Osteoblast (primary cell): ENCODE results near the gene OAT. TPM values are rescaled to one million over a fixed set of nuclear protein-coding genes. Genes with fewer than 3 reads are reported as not detected.
A peak's percentile ranks its signal among the peaks of the same experiment; 100 is the strongest.
"Not testable (repeated sequence)": the region's sequence is repeated elsewhere in the genome, so short reads cannot be mapped to it uniquely, and the experiment has no call there.

Experiments used
- DNase-seq: peaks from one replicate; pipeline ENCODE4 v3.0.0; 2011; ENCODE audit warnings: low spot score, mixed read lengths; ENCODE audit not compliant: insufficient read length; ENCODE audit errors: missing footprints
- H2AFZ ChIP-seq: 2 replicates; pipeline ENCODE4 v1.6.0; 2011; ENCODE audit warnings: mild to moderate bottlenecking, low read length
- H3K27ac ChIP-seq: 2 replicates; pipeline ENCODE4 v1.5.1; 2011; ENCODE audit warnings: mild to moderate bottlenecking, low read depth, low read length, moderate library complexity
- H3K27me3 ChIP-seq: 2 replicates; pipeline ENCODE4 v1.6.0; 2012; ENCODE audit warnings: mild to moderate bottlenecking, control low read depth, inconsistent platforms, low read length, moderate library complexity; ENCODE audit not compliant: insufficient read depth
- H3K36me3 ChIP-seq: 2 replicates; pipeline ENCODE4 v1.5.1; 2011; ENCODE audit warnings: mild to moderate bottlenecking, low read length, control low read depth, moderate library complexity; ENCODE audit not compliant: insufficient read depth
- H3K4me1 ChIP-seq: 2 replicates; pipeline ENCODE4 v1.5.1; 2011; ENCODE audit warnings: mild to moderate bottlenecking, low read length, control low read depth, moderate library complexity; ENCODE audit not compliant: insufficient read depth
- H3K4me2 ChIP-seq: 2 replicates; pipeline ENCODE4 v1.6.0; 2011; ENCODE audit warnings: mild to moderate bottlenecking, low read length; ENCODE audit not compliant: insufficient read depth
- H3K4me3 ChIP-seq: fragments of 200-600 bp; sonication (generic); 3 replicates; pipeline ENCODE4 v1.5.1; 2012; ENCODE audit warnings: mild to moderate bottlenecking, low read length, inconsistent platforms; ENCODE audit not compliant: insufficient read depth
- H3K79me2 ChIP-seq: 2 replicates; pipeline ENCODE4 v1.6.0; 2012; ENCODE audit warnings: mild to moderate bottlenecking, low read length, control low read depth, inconsistent platforms; ENCODE audit not compliant: insufficient read depth
- H3K9me3 ChIP-seq: 2 replicates; pipeline ENCODE4 v1.5.1; 2011; ENCODE audit warnings: low read depth, low read length, control low read depth
- H4K20me1 ChIP-seq: 2 replicates; pipeline ENCODE4 v1.6.0; 2012; ENCODE audit warnings: mild to moderate bottlenecking, low read length, control low read depth; ENCODE audit not compliant: insufficient read depth
- total RNA-seq: library from RNA; depleted of rRNA; stranded (reverse); fragments of >200 nt; gene quantifications from 2 replicates; pipeline ENCODE4 v1.2.3, GENCODE V29; 2012
- TF ChIP-seq, protein P1 (sequence below): IDR thresholded peaks from 2 replicates; pipeline ENCODE4 v1.5.1; 2011; ENCODE audit warnings: mild to moderate bottlenecking, low read depth, low read length, moderate library complexity; ENCODE audit errors: extremely low read depth

The OAT gene
- total RNA-seq, 1 donor, result 202 TPM

DNA sequence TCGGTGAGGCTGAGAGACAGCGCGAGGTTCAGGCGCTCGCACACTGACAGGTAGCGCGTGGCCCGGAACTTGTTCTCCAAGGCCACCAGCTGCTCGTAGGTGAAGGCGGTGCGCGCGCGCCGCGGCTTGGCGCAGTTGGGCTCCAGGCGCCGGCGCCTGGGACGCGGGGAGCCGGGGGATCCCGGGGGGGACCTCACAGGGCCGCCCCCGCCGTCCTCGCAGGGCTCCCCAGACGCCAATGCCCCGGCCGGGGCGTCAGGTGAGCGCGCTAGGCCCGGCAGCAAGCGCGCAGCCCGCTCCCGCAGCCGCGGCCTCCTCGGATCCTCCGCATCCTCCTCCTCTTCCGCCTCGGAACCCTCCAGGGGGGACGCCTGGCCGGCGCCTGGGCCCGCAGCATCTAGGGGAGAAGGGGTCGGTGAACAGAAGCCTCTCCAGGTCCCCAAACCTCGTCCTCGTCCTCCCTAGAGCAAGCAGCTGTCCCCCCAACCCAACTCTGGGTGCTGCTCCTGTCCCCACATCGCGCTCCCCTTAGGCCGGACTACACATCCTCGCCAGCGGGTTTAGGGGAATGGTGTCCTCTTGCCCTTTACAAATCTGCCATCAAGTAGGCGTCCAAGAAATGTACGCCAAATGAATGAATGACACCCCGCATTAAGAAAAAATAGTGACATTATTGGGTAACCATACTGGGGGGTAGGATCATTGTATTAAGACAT is 29.2 kb upstream of the OAT start:
- Histone ChIP-seq H3K4me2 (no peak overlapping the region), H3K9me3 (no peaks in the 10 kb centered on the region), H3K27me3 (peaks cover 78% of the 10 kb centered on the region), H3K27ac (no peak overlapping the region), H3K36me3 (no peaks in the 10 kb centered on the region), H3K79me2 (no peaks in the 10 kb centered on the region), H3K4me1 (no peaks in the 10 kb centered on the region), H2AFZ (no peak overlapping the region), H4K20me1 (no peaks in the 10 kb centered on the region), H3K4me3 (no peak overlapping the region)
- TF ChIP-seq, protein P1, sequence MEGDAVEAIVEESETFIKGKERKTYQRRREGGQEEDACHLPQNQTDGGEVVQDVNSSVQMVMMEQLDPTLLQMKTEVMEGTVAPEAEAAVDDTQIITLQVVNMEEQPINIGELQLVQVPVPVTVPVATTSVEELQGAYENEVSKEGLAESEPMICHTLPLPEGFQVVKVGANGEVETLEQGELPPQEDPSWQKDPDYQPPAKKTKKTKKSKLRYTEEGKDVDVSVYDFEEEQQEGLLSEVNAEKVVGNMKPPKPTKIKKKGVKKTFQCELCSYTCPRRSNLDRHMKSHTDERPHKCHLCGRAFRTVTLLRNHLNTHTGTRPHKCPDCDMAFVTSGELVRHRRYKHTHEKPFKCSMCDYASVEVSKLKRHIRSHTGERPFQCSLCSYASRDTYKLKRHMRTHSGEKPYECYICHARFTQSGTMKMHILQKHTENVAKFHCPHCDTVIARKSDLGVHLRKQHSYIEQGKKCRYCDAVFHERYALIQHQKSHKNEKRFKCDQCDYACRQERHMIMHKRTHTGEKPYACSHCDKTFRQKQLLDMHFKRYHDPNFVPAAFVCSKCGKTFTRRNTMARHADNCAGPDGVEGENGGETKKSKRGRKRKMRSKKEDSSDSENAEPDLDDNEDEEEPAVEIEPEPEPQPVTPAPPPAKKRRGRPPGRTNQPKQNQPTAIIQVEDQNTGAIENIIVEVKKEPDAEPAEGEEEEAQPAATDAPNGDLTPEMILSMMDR, result no peak
- peak; percentile 82 for DNase-seq

DNA sequence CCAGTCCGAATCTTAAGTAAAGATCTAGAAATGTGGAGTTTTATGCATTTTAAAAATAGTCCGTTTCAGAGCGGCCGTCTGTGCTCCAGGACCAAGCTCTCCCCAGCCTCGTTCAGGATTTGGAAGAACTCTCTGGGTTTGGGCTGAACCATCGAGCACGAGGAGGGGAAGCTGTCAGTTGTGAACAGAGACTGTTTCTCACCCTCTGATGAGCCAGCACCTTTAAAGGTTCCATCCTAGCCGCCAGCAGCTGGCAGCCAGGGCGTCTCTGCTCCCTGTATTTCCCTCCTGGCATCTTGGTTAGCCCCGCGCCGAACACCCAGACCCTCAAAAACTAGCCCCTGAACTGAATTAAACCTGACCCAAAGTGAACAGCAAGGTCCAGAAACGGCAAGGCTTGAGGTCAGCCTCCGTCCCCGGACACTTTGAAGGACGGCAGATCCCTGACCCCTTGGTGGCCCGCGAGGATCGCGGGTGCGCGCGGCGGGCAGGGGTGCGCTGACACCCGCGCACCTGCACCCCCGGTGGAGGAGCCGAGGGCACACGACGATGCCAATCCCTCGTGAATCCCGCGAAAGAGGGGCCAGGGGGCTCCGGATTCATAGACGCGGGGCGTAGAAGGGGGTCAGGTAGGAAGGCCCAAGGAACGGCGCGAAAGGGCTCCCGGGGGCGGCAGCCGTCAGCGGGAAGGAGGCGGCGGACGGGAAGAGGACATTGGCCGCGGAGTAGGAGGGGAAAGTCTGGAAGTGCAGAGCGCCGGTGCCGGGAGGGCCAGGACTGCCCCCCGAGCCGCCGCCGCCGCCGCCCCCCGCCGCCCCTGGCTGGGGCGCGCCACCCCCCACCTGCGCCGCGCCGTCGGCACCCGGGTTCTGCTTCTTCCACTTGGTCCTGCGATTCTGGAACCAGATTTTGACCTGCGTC is 28.4 kb upstream of the OAT start:
- no peaks in the 10 kb centered on the region for H4K20me1 ChIP-seq
- no peaks in the 10 kb centered on the region for H3K79me2 ChIP-seq
- no peak overlapping the region for H2AFZ ChIP-seq
- peak; percentile 58 for DNase-seq
- H3K27ac ChIP-seq, result no peak overlapping the region
- H3K36me3 ChIP-seq, result no peaks in the 10 kb centered on the region
- no peak overlapping the region for H3K4me2 ChIP-seq
- H3K27me3 ChIP-seq, result peaks cover 71% of the 10 kb centered on the region
- H3K4me3 ChIP-seq, result no peak overlapping the region
- H3K4me1 ChIP-seq, result no peaks in the 10 kb centered on the region
- no peaks in the 10 kb centered on the region for H3K9me3 ChIP-seq
- TF ChIP-seq, protein P1, result no peak

DNA sequence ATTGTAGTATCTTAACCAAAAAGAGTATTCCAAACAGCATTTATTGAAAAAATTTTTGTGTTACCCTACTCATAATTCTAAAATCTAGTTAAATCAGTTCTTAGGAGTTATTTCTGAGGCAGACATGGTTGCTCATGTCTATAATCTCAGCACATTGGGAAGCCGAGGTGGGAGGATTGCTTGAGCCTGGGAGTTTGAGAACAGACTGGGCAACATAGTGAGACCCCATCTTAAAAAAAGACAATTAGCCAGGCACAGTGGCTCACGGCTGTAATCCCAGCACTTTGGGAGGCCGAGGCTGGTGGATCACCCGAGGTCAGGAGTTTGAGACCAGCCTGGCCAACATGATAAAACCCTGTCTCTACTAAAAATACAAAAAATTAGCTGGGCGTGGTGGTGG is 23.0 kb upstream of the OAT start:
- H3K4me3 ChIP-seq, H2AFZ ChIP-seq, H3K4me2 ChIP-seq, H3K9me3 ChIP-seq, H3K36me3 ChIP-seq, DNase-seq, H4K20me1 ChIP-seq, H3K4me1 ChIP-seq, H3K79me2 ChIP-seq, H3K27ac ChIP-seq: not testable (repeated sequence)
- H3K27me3 ChIP-seq, result peaks cover 19% of the 10 kb centered on the region

DNA sequence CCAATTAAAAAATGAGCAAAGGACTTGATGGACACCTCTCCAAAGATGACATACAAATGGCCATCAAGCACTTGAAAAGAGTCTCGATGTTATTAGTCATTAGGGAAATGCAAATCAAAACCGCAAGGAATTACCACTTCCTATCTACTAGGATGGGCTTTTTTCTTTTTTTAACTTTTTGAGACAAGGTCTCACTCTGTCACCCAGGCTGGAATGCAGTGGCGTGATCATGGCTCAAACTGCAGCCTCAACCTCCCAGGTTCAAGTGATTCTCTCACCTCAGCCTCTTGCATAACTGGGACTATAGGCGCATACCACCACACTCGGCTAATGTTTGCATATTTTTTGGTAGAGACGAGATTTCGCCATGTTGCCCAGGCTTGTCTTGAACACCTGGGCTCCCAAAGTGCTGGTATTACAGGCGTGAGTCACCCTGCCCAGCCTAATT is 17.5 kb upstream of the OAT start:
- DNase-seq, result no peak
- H3K79me2 ChIP-seq, result no peaks in the 10 kb centered on the region

DNA sequence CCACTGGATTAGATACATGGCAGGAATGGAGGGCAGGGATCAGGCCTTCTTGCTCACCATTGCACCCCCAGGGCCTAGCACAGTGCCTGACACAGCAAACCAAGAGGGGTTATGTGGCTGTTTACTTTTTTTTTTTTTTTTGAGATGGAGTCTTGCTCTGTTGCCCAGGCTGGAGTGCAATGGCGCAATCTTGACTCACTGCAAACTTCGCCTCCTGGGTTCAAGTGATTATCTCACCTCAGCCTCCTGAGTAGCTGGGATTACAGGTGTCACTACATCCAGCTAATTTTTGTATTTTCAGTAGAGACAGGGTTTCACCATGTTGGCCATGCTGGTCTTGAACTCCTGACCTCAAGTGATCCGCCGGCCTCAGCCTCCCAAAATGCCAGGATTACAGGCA is 17.0 kb upstream of the OAT start:
- DNase-seq, H3K4me2 ChIP-seq, H3K27me3 ChIP-seq, H3K27ac ChIP-seq, H3K9me3 ChIP-seq, H3K79me2 ChIP-seq, H2AFZ ChIP-seq, H3K4me1 ChIP-seq, H3K4me3 ChIP-seq, H4K20me1 ChIP-seq, H3K36me3 ChIP-seq: not testable (repeated sequence)

More for the DNA sequence above, 17.5 kb upstream of the OAT start:
- Histone ChIP-seq H4K20me1 (no peaks in the 10 kb centered on the region), H3K27me3 (no peaks in the 10 kb centered on the region), H3K27ac (no peak overlapping the region), H3K9me3 (no peaks in the 10 kb centered on the region), H3K4me3 (no peak overlapping the region), H2AFZ (no peak overlapping the region), H3K36me3 (no peaks in the 10 kb centered on the region), H3K4me1 (no peaks in the 10 kb centered on the region), H3K4me2 (no peak overlapping the region)
- TF ChIP-seq, protein P1, result no peak
